Adrenal gland (tissue), 5 donors: ENCODE results near the gene KCNK3.

Experiments used
- POLR2A ChIP-seq, 2 donors: fragments of 450-650 bp; IDR thresholded peaks; one replicate each; pipeline ENCODE4 v1.6.1; 2017; ENCODE audit warnings: antibody characterized with exemption in 2 of 2, mild to moderate bottlenecking in 2 of 2, moderate library complexity in 1 of 2
- TF ChIP-seq, protein P1 (sequence below), 6 experiments: fragments of 450-650 bp in 4 of 6; fragments of 200-600 bp in 2 of 6; sonication (generic) in 1 of 6; IDR thresholded peaks; 1 replicate in 5 of 6; 2 replicates in 1 of 6; pipeline versions ENCODE4 v1.5.1 to v1.8.0; 2016 to 2021; ENCODE audit warnings: antibody characterized with exemption in 6 of 6, mild to moderate bottlenecking in 2 of 6, moderate library complexity in 1 of 6
- donor health status: DM: no; HTN: no; CAD: no.

DNA sequence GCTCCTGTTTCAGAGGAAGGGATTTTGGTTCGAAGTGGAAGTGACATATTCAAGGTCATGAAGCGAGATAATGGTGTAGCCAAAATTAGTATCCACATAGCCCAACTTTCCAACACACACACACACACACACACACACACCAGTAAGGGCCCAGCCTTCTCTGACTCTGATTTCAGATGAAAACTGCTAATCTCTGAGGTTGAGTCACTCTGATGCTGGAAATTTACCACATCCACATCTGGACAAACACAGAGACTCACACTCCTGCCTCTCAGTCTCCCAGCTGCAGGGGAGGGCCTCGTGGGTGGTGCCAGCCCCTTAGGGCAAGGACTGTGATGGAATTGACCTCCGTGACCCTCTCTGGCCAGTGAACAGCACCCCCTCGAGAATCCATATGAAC lies 42.6 kb downstream of the KCNK3 start:
- TF ChIP-seq, protein P1, sequence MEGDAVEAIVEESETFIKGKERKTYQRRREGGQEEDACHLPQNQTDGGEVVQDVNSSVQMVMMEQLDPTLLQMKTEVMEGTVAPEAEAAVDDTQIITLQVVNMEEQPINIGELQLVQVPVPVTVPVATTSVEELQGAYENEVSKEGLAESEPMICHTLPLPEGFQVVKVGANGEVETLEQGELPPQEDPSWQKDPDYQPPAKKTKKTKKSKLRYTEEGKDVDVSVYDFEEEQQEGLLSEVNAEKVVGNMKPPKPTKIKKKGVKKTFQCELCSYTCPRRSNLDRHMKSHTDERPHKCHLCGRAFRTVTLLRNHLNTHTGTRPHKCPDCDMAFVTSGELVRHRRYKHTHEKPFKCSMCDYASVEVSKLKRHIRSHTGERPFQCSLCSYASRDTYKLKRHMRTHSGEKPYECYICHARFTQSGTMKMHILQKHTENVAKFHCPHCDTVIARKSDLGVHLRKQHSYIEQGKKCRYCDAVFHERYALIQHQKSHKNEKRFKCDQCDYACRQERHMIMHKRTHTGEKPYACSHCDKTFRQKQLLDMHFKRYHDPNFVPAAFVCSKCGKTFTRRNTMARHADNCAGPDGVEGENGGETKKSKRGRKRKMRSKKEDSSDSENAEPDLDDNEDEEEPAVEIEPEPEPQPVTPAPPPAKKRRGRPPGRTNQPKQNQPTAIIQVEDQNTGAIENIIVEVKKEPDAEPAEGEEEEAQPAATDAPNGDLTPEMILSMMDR (IDR thresholded peaks at IDR 0.05) = no peak
- peak in 1 of 2 donors; percentile 35 for TF ChIP-seq POLR2A (IDR thresholded peaks at IDR 0.05)
